NK-92 (cell line): ENCODE results near the gene GAMT.

Source experiments
- DNase-seq: peaks from one replicate; lab custom pipeline; 2025; ENCODE audit not compliant: unreplicated experiment; lab: John Stamatoyannopoulos, UW

The GAMT gene

DNA sequence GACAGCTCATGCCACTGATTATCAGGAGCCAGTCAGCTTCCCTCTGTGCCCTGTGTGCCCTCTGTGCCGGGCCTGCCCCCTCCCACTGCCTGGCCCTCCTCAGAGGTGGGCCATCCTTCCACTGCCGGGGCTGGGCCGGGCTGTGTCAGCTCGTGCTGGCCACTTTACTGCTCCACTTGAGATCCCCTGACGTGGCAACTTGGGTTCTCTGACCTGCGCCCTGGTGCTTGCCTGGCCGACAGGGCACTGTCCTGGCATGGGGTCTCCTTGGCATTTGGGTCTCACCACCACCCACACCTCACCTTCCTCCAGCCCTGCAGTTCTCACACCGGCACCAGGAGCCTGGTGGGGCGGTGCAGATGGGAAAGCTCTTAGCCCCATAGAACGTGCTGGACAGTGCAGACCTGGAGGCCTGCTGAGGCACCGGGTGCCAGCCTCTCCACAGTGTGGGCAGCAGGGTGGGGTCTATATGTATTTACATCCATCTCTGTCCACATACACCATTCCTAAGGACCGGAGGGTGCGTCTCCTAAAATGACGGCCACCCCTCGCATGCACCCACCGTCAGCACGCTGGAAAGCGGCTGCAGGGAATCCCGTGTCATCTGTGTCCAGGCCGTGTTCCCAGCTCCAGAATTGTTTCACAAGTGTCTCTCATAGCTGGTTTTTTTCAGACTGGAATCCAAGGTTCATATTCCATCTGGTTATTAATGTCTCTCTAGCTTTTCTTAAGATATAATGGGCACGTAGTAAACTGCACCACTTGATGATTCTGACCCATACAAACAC lies 17.8 kb upstream of the GAMT start:
- no peak for DNase-seq

DNA sequence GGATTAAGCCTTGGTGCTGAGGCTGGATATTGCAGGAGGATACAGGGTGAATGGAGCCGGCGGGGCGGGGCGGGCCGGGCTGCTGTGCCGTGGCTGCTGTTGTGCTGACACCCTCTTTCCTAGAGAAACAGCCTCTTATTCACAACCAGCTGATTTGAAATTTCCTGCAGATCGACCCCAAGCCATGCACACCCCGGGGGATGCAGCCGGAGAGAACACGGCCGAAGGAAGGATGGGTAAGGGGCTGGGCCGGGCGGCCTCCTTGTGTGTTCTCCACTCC lies 17.1 kb upstream of the GAMT start:
- DNase-seq: no peak

DNA sequence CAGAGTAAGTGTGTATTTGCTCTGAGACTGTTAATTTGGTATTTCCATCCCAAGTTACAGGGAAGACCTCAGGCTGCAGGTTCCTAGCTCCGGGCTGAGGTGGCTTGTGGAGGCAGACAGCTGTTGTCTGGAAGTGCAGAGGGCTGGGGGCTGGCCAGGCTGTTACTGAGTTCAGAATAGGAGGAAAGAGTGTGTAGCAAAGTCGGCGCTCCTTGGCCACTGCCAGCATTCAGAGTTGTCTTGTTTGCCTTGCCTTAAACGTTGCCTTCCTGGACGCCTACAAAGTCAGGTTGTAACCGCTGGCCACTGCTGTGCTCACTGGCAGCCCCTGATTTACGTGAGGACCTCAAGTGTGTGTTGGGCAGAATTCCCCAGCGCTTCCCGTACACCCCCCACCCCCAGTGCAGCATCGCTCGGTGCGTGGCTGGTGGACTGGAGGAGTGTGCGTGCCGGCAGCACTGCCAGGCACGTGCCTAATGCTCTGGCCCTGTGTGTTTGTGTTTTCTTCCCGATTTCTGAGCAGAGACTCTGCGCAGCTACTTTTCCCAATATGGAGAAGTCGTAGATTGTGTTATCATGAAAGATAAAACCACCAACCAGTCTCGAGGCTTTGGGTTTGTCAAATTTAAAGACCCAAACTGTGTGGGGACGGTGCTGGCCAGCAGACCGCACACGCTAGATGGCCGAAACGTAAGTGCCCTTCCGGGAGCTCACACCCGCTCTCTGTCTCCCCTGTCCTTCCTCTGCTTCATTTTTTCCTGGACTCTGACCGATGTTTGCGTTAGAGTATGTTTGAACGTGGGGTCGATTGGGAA lies 16.5 kb upstream of the GAMT start:
- DNase-seq: no peak

DNA sequence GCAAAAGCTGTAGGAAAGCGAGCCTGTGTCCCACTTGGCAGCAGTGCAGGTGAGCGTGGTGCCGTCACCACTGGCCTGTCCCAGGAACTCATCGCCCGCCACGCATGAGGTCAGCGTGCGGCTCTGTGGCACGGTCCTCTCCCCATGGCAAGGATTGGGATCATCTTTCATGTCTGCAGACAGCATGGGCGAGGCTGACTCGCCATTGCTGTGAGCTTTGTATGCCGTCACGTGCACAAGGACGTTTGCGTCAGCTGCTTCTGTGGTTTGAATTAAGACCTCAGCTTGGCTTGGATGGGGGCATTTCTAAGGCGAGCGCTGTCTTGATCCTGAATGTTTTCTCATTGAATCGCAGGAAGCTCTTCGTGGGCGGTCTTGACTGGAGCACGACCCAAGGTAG lies 15.8 kb upstream of the GAMT start:
- no peak for DNase-seq

DNA sequence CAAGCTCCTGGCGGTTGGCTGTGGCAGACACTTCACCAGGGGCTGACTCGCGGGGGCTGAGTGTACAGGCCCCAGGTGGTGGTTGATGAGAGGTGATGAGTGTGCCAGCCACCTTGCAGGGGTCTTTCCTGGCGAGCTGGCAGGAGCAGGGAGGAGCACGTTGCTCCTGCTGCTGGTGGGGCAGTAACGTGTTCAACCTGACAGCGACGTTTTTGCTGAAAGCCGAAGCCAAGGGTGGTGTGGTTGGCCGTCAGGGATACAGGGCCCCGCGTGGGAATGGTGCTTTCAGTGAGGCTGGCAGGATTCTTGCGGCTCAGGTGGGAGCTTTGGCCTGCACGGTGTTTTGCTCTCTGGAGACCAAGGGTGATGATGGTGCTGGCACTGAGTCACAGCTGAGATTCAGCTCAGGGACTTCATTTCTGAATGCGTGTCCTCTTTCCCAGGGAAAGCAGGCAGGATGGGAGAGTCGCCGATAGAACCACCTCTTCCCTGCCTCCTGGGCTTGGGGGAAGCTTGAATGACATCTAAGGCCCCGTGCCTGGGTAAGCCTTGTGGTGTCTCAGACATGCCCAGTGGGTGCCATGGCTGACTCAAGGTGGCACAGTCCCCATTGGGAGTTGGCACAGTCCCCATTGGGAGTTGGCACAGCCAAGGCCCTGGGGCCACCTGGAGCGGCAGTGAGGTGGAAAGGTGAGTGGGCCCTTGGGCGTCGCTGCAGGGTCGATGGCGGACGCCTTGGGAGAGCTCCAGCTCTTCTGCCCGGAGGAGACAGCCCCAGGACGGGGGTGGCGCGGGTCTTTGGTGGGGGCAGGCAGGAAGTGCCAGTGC lies 14.9 kb upstream of the GAMT start:
- no peak for DNase-seq

DNA sequence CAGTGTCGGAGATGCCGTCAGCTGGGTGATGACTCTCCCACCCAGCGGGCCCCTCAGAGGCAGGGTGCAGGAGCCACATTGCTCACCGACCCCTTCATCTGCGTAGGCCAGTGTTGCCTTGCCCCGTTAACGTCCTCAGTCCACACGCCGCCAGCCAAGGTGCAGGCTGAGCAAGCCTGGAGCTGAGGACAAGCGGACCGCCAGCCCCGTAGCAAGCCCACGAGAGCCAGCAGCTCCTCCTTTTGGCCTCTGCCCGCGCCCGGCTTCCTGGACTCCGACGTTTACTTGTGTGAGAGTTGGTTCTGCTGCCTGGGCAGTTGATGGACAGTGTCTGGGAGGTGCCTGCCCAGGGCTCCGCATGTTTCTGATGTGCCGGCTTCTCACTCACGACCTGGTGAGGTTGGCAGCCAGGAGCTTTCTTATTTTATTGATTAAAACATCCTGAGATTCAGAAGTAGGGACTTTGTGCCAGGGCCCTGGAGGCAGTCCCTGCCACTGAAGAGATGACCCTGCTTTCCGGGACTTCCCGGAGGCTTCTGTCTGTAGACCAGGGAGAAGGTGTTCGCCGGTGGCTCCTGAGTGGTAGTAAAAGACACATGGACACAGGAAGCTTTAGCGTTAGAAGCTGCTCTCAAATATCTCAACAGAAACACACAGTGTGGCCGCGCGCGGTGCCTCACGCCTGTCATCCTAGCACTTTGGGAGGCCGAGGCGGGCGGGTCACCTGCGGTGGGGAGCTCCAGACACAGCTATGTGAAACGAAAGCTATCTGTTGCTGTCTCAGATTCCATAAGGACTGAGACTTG lies 11.9 kb upstream of the GAMT start:
- DNase-seq: no peak

DNA sequence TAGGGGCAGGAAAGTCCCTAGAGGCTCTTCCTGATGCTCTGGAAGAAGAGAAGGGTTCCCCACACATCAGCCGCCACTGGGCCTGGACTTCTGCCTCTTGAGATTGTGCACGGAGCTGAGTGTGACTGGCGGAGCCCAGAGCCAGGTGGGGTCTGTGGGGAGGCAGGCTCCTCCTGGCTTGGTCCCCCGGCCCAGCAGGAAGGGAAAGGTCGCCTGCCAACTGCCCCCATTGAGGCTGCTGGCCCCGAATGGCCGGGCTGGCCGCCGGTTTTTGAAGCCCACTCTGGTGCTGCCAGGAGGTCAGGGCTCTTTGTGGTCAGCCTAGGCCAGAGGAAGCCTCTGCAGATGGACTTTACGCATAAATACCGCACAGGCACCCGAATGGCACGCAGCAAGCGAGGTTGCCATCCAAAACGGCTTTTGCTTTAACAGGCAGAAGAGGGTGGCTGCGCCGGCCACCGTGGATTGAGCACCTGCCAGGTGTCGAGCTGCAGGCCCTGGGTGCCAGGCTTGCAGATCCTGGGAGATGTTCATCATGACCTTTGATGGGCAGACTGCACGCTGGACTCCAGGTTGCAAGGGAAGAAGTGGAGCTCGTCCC lies 11.1 kb upstream of the GAMT start:
- no peak for DNase-seq

DNA sequence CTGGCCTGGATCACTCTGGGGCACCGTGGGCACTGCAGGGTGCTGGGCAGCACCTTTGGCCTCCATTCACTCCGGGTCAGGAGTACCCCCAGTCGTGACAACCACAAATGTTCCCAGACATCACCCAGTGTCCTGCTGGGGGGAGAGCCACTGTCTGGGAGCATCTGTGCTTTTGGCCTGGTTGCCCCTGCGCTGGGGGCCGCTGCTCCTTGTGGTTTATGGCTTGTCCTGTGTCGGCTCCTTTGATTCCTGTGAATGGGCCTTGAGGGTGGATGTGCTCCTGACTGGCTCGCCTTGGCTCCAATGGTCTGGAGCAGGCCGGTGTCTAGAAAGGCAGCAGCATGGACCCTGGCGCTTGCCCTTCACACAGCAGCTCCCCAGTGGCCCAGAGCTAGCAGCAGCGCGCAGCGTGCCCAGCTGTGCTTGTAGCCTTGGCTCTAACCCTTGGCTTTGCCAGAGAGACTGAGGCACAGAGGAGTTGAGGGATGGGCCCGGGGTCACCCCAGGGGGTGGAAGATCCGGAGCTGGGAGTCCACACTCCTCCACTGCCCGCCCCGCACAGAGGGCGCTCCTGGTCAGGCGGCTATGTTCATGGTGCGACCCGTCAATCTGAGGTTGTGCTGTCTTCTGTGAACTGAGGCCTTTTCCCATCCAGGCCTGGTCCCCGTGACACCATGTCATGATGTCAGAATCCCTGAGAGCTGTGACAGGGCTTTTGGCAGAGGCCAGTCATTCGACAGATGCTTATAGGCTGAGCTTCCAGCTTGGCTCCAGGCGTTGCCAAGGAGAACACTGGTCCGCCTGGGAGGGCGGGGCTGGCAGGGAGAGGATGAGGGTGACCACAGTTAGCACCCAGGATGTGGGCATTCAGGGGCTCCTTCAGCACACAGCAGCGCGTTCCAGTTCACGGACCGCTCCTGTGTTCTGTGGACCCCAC lies 10.2 kb upstream of the GAMT start:
- no peak for DNase-seq

DNA sequence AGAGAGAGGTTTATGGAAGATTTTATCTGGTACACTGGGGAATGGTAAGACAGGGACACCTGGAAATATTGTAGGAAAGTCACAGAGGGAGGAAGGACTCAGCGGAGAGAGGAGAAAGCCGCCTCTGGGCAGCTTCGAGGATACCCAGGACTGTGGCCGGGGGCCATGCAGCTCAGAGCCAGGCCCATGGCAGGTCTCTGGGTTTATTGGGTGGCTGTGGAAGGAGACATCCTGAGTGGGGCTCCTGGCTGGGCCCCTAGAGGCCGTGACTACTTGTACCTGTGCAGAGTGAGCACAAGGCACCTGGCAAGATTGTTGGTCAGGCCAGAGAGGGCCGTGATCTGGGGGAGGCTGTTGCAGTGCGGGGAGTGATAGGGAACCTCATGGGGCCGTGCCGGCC lies 9.4 kb upstream of the GAMT start:
- no peak for DNase-seq

DNA sequence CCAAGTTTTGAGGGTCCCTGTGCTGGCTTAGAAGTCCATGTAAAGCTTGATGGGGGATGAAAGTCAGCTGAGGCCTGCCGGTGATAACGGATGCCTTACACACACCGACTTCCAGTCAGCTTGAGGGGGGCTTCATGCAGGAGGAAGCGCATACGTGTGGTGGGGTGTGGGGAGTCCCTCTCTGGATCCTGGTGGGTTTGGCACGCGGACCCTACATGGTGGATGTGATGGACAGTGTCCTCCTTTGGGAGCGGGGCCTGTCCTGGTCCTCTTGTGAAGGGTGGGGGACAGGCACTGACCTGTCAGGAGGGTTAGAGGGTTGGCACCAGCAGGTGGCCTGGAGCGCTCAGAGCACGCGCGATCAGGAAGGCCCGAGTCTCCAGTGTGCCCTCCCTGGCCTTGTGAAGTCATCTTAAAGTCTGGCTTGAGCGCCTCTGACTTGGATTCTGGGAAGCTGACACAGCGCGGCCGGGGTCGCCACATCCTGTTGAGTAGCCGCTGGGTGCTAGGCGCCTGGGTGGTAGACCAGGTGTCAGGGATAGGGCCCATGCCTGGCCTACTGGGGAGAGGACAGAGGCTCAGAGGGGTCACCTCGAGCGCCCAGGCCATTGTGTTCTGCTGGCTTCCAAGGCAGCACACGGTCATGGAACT lies 8.9 kb upstream of the GAMT start:
- no peak for DNase-seq

DNA sequence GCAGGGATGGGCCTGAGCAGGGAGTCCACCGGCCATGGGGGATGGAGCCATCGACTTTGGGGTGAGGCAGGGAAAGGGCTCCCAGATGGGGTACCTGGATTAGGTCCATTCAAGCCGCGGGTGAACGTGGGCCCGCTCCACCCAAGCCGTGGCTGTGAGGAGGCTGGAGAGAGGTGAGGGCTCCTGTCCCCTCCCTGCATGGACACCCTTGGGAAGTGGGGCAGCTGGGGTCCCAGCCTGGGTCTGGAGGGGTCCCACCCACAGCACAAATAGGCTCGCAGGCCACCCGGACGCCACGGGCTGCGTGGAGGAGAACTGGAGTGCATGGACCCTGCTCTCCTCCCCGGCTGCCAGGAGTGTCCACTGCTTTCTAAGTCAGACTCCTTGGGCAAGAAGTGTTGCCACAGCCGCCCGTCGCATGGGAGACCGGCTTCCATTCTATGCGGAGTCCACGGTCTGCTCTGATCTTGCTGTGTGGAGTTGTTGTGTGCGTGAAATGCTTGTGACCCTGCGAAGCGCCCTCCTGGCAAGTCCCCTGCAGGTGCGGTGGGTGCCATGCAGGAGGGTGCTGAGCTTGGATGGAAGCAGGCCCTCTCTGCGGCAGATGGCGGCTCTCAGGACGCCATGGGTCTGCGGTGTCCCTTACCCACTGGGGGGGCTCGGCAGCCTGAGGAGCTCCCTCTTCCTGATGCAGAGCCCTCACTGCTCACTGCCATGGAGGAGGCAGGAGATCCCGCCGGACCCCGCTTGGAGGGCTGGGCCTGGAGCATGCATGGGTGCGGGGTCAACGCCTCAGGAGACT lies 8.1 kb upstream of the GAMT start:
- DNase-seq: no peak

DNA sequence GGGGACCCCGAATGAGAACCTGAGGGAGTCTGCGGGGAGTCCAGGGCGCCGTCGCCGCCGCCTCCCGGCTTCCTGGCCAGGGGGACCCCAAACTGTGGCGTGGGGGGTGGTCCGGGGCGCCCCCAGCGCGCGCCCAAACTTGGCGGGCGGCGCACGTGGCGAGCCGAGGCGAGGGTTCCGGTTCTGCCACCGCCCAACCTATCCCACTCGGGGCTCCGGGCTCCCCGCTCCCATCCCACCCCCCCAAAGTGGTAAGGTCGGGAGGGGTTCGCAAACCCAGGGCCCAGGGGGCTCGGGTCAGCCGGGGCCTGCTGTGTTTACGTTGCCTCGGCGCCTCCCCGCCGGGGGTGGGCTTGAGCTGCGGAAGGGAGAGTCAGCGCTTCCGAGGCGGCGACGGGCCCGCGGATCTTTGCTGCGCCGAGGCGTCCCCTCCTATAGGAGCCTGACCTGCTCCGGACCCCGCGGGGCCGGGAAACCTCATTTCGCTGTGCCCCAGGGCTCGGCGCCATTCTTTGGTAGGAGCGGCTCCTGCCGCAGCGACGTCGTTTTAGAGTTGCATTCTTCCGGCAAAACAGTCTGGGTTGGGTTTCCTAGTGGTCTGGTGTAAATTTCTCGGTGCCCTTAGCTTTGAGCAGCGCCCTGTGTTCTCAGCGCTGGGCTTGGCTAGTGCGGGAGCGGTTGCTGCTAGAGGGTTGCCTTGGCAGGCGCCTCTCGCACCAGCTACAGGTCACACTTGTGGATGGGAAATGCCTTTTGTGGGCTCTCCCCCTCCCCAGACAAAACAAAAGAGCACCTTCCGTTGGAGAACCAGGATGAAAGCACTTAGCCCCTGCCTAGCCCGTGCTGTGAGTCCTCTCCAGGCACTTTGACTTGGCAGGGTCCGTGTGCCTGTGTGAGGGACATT lies 7.2 kb upstream of the GAMT start:
- no peak for DNase-seq

DNA sequence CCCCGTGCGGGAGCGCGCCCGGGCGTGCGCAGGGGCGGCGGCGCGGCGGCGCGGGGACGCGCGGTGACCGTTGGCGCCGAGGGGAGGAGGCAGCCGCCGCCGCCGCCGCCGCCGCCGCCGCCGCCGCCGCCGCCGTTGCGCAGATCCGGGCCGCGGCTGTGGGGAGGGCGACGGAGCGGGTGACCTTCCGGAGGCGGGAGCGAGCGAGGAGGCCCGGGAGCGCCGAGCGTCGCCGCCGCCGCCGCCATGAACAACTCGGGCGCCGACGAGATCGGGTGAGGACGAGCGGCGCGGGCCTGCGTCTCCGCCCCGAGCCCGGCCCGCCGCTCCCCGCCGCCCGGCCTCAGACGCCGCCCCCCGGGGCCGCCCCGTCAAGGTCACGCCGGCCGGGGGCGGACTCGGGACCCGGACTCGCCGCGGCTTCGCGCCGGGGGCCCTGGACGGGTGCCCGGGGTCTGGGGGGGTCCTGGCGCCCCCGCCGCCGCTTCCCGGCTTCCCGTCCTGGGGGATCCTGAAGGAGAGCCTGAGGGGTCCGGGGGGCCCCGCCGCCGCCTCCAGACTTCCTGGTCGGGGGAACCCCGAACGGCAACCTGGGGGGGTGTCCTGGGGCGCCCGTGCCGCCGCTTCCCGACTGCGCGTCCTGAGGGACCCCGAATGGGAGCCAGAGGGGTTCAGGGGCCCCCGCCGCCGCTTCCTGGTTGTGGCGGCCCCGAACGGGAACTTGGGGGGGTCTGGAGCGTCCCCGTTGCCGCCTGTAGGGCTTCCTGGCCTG lies 6.4 kb upstream of the GAMT start, which contains the start of gene DAZAP1:
Gene DAZAP1 (plus strand): TSS at position 59 of the 772 bp plus-strand sequence. CDS start 188 bp downstream, at position 247.
- DNase-seq: no peak

DNA sequence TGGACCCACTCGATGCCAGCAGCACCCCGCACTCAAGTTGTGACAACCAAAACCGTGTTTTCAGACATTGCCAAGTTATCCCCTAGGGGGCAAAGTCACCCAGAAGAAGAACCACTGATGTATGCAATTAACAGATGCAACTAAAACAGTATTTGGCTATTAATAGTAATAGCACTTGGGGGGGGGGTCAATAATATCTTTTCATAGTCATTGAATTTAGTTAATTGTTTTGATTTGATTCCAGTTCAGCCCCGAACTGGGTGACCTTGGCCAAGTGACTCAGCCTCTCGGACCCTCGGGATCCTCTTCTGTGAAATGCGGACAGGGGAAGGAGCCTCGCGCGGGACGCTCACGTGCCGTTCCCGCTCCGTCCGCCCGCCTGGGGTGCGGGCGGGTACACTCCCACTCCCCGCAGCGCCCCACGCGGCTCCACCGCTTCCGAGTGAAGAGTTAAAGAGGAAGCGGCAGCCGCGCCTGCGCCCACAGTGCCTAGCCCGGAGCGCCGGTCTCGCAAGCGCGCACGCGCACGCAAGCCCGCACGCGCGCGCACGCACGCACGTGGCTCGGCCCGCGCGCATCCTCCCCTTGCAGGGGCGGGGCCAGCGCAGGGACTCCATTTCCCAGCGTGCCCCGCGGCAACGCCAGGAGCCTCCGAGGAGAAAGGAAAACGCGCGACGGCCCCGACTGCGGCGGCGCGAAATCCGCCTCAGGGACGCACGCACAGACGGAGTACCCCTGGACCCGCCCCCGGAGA lies 5.6 kb upstream of the GAMT start:
- peak; percentile 89 for DNase-seq

DNA sequence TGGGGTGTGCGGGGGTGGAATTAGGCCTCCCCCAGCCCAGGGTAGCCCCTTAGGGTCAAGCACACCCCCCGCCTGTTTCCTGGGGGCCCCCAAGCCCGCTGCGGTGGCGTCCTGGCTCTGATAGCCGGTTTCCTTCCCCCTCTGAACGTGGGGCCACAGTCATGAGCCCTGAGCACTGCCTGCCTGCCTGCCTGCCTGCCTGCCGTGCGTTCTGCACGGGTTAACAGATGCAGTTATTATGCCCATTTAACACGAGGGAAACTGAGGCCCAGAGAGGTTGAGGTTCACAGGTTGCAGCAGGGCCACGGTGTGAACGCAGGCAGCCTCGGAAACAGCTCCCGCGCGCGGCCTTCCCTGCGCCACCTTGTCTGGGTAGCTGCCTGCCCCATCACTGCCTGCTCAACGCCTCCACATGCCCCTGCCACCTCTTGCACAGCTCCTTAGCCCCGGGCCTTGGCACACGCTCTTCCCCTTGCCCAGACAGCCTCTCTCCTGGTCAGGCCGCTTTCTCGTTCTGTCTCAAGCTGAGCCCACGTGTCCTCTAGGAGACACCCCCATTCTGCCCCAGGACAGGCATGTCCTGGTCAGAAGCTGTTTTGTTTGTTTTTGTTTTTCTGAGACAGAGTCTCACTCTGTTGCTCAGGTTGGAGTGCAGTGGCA lies 1.2 kb upstream of the GAMT start:
- DNase-seq: no peak
